Left lobe of liver (tissue), 2 donors: ENCODE data around the gene EEF1A1. TPM values are rescaled to one million over a fixed set of nuclear protein-coding genes. Genes with fewer than 3 reads are reported as not detected.
"Not testable (repeated sequence)": the region's sequence is repeated elsewhere in the genome, so short reads cannot be mapped to it uniquely, and the experiment has no call there.

Source experiments
- ATAC-seq: fragments of 200-7000 bp; cut with Tn5 transposase; one replicate; pipeline ENCODE4 v1.9.1; 2020; ENCODE audit warnings: mild to moderate bottlenecking, moderate library complexity
- DNase-seq: peaks from one replicate; pipeline ENCODE4 v3.0.0-alpha.2; 2020; ENCODE audit warnings: low spot score
- total RNA-seq: library from RNA; stranded (reverse); gene quantifications from one replicate; pipeline ENCODE4 v1.2.1, GENCODE V29; 2021
- donor health status: DM: no; HTN: no; CAD: no; lungs with moderate emphysema.
- donor health status: DM: no; HTN: yes; CAD: no.

Gene EEF1A1
- total RNA-seq, 1 donor from 2014 or later: 3,300 TPM

GRCh38 chr6:73506246-73506645 lies 14.6 kb downstream of the EEF1A1 start:
- DNase-seq (no peak), ATAC-seq (no peak)

GRCh38 chr6:73505705-73506104 lies 15.1 kb downstream of the EEF1A1 start:
- ATAC-seq, DNase-seq: not testable (repeated sequence)

- no peak for ATAC-seq
These were observed 15.7 kb downstream of the EEF1A1 start for GRCh38 chr6:73505142-73505541.

GRCh38 chr6:73504160-73504559 lies 16.7 kb downstream of the EEF1A1 start:
- DNase-seq (no peak), ATAC-seq (no peak)

More at GRCh38 chr6:73505142-73505541, 15.7 kb downstream of the EEF1A1 start:
- DNase-seq: no peak

- ATAC-seq (no peak), DNase-seq (no peak)
These were observed 17.6 kb downstream of the EEF1A1 start for GRCh38 chr6:73503027-73503772.

- ATAC-seq (no peak), DNase-seq (no peak)
These were observed 22.9 kb downstream of the EEF1A1 start for GRCh38 chr6:73497915-73498314.

- DNase-seq (no peak), ATAC-seq (no peak)
These were observed 29.5 kb downstream of the EEF1A1 start for GRCh38 chr6:73491377-73491776.

- DNase-seq (peak; percentile 53), ATAC-seq (peak; percentile 95)
These were observed 33.4 kb downstream of the EEF1A1 start for GRCh38 chr6:73487473-73487872.

- DNase-seq (no peak), ATAC-seq (no peak)
These were observed 36.4 kb downstream of the EEF1A1 start for GRCh38 chr6:73484438-73484837.

- no peak for ATAC-seq
These were observed 38.9 kb downstream of the EEF1A1 start for GRCh38 chr6:73481969-73482368.

GRCh38 chr6:73477407-73477806 lies 43.4 kb downstream of the EEF1A1 start:
- no peak for ATAC-seq
- no peak for DNase-seq

More at GRCh38 chr6:73481969-73482368, 38.9 kb downstream of the EEF1A1 start:
- no peak for DNase-seq

GRCh38 chr6:73476723-73477122 lies 44.1 kb downstream of the EEF1A1 start:
- ATAC-seq: no peak
- no peak for DNase-seq

- ATAC-seq: no peak
- no peak for DNase-seq
These were observed 49.0 kb downstream of the EEF1A1 start for GRCh38 chr6:73471686-73472290.

Other genes with a start within 250 kb of the EEF1A1 start
- not detected for gene DPPA5, start 166.8 kb downstream of the EEF1A1 start, total RNA-seq
- not detected for gene KHDC3L, start 158.4 kb downstream of the EEF1A1 start, total RNA-seq
- gene OOEP, start 151.1 kb downstream of the EEF1A1 start, total RNA-seq: 0.18 TPM
- gene DDX43, start 126.2 kb downstream of the EEF1A1 start, total RNA-seq: 0.28 TPM
- 0.35 TPM for gene CGAS, start 68.7 kb downstream of the EEF1A1 start, total RNA-seq
- 30.4 TPM for gene MTO1, start 59.3 kb downstream of the EEF1A1 start, total RNA-seq
- 10.0 TPM for gene SLC17A5, start 133.0 kb upstream of the EEF1A1 start, total RNA-seq
- 0.33 TPM for gene CD109, start 175.2 kb upstream of the EEF1A1 start, total RNA-seq